ENCODE data around the gene SUCNR1. TPM values are rescaled to one million over a fixed set of nuclear protein-coding genes. Genes with fewer than 3 reads are reported as not detected.

Gene SUCNR1
- total and polyA plus RNA-seq, 7 donors, result 0.16 to 2.8 (median 0.36) TPM; not detected in 2

GRCh38 chr3:151912028-151912427 lies 38.6 kb downstream of the SUCNR1 start:
- no peak overlapping the region for H3K27ac ChIP-seq
- TF ChIP-seq EP300 (IDR thresholded peaks at IDR 0.05), result no peak
- TF ChIP-seq CTCF (IDR thresholded peaks at IDR 0.05), result no peak
- TF ChIP-seq POLR2A (IDR thresholded peaks at IDR 0.05), result no peak
- TF ChIP-seq POLR2AphosphoS5 (IDR thresholded peaks at IDR 0.05), result no peak
- no peak overlapping the region for H3K4me3 ChIP-seq
- H3K27me3 ChIP-seq, result no peaks in the 10 kb centered on the region
- no peaks in the 10 kb centered on the region for H3K4me1 ChIP-seq
- intact Hi-C loops (cut with DNase I), result loop anchor here (10.0 kb wide), 1 partner anchor 747 kb away; no protein-coding TSS in a partner anchor
- DNase-seq, result no peak
- H3K9me3 ChIP-seq, result no peaks in the 10 kb centered on the region
- no peaks in the 10 kb centered on the region for H3K36me3 ChIP-seq
- 70 to 73% methylated on average over 1 of the region's 1 CpG for WGBS, 2 donors

DNA sequence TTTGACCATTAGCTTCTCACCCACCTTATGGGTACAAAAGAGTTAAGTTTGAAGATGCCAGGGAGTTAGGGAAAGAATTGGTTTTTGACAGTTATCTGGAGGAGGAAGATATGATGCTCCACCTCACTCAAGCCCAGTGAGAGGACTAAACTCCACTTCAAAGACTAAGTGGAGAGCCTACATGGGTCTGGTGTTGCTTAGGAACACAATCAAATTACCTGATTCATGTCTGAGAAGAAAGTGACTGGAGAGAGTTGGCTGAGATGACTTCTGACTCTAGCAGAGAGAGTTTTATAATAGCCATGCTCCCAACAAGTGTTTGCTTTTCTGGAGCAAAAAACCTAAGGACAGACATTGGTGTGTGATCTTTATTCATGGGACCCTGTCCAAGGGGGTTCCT lies 43.3 kb downstream of the SUCNR1 start:
- no peak for DNase-seq
- intact Hi-C loops (cut with DNase I), result loop anchor here (5.0 to 10.0 kb wide), 3 partner anchors 79 to 752 kb away; no protein-coding TSS in a partner anchor
- Histone ChIP-seq H3K9me3 (no peaks in the 10 kb centered on the region), H3K27me3 (no peaks in the 10 kb centered on the region), H3K27ac (no peak overlapping the region), H3K36me3 (no peaks in the 10 kb centered on the region), H3K4me3 (no peak overlapping the region), H3K4me1 (peaks cover 0 to 8% (median 2%) of the 10 kb centered on the region in 4 donors)
- TF ChIP-seq POLR2A (IDR thresholded peaks at IDR 0.05), result no peak
- no peak for TF ChIP-seq POLR2AphosphoS5 (IDR thresholded peaks at IDR 0.05)
- no peak for TF ChIP-seq CTCF (IDR thresholded peaks at IDR 0.05)
- TF ChIP-seq EP300 (IDR thresholded peaks at IDR 0.05), result no peak

- H3K4me3 ChIP-seq, result no peak overlapping the region
- no peaks in the 10 kb centered on the region for H3K9me3 ChIP-seq
- WGBS, 2 donors, result 39 to 58% methylated on average over 5 of the region's 5 CpGs
- no peaks in the 10 kb centered on the region for H3K27me3 ChIP-seq
- no peak overlapping the region for H3K27ac ChIP-seq
- peaks cover 0 to 10% (median 2%) of the 10 kb centered on the region in 4 donors for H3K4me1 ChIP-seq
- intact Hi-C loops (cut with DNase I), result loop anchor here (2.0 to 10.0 kb wide), 4 partner anchors 81 to 754 kb away; no protein-coding TSS in a partner anchor
- no peak for DNase-seq
- TF ChIP-seq EP300 (IDR thresholded peaks at IDR 0.05) (no peak), CTCF (IDR thresholded peaks at IDR 0.05) (peak in 3 of 4 experiments; percentile 35 to 62 (median 53)), POLR2AphosphoS5 (IDR thresholded peaks at IDR 0.05) (no peak), POLR2A (IDR thresholded peaks at IDR 0.05) (no peak)
- no peaks in the 10 kb centered on the region for H3K36me3 ChIP-seq
Measured at GRCh38 chr3:151918253-151919029, 45.0 kb downstream of the SUCNR1 start.

- no peaks in the 10 kb centered on the region for H3K27me3 ChIP-seq
- H3K4me1 ChIP-seq, result peaks cover 0 to 16% (median 5%) of the 10 kb centered on the region in 4 donors
- H3K4me3 ChIP-seq, result no peak overlapping the region
- no peaks in the 10 kb centered on the region for H3K9me3 ChIP-seq
- TF ChIP-seq CTCF (IDR thresholded peaks at IDR 0.05) (no peak), POLR2AphosphoS5 (IDR thresholded peaks at IDR 0.05) (no peak), POLR2A (IDR thresholded peaks at IDR 0.05) (no peak), EP300 (IDR thresholded peaks at IDR 0.05) (no peak)
- no peak overlapping the region for H3K27ac ChIP-seq
- whole genome bisulfite sequencing, 2 donors, result 17 to 64% methylated on average over 2 of the region's 2 CpGs
- intact Hi-C loops (cut with DNase I), result loop anchor here (2.0 to 10.0 kb wide), 4 partner anchors 82 to 754 kb away; no protein-coding TSS in a partner anchor
- no peak for DNase-seq
- no peaks in the 10 kb centered on the region for H3K36me3 ChIP-seq
Measured at GRCh38 chr3:151919030-151919328, 45.5 kb downstream of the SUCNR1 start.
